NCI-H1436 (cell line): ENCODE measurements around the gene TMEM269.

Experiments used
- DNase-seq: peaks from one replicate; lab custom pipeline; 2025; lab: John Stamatoyannopoulos, UW

Gene TMEM269

DNA sequence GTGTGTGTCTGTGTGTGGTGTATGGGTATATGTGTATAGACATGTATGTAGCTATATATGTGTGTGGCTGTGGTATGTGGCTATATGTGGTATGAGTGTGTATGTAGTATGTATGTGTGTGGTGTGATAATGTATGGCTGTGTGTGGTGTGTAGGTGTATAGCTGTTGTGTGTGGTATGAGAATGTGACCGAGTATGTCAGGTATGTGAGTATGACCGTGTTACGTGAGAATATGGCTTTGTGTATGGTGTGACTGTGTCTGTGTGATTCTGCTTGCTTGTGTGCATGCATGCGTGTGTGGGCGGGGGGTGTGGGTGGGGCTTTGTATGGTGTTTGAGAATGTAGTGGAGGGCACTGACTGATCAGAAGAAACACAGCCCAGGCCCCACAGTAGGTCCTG, 65.2 kb downstream of the TMEM269 start:
- DNase-seq, result no peak
